ENCODE measurements around the gene TUT4. TPM values are rescaled to one million over a fixed set of nuclear protein-coding genes. Genes with fewer than 3 reads are reported as not detected.

TUT4 gene, protein sequence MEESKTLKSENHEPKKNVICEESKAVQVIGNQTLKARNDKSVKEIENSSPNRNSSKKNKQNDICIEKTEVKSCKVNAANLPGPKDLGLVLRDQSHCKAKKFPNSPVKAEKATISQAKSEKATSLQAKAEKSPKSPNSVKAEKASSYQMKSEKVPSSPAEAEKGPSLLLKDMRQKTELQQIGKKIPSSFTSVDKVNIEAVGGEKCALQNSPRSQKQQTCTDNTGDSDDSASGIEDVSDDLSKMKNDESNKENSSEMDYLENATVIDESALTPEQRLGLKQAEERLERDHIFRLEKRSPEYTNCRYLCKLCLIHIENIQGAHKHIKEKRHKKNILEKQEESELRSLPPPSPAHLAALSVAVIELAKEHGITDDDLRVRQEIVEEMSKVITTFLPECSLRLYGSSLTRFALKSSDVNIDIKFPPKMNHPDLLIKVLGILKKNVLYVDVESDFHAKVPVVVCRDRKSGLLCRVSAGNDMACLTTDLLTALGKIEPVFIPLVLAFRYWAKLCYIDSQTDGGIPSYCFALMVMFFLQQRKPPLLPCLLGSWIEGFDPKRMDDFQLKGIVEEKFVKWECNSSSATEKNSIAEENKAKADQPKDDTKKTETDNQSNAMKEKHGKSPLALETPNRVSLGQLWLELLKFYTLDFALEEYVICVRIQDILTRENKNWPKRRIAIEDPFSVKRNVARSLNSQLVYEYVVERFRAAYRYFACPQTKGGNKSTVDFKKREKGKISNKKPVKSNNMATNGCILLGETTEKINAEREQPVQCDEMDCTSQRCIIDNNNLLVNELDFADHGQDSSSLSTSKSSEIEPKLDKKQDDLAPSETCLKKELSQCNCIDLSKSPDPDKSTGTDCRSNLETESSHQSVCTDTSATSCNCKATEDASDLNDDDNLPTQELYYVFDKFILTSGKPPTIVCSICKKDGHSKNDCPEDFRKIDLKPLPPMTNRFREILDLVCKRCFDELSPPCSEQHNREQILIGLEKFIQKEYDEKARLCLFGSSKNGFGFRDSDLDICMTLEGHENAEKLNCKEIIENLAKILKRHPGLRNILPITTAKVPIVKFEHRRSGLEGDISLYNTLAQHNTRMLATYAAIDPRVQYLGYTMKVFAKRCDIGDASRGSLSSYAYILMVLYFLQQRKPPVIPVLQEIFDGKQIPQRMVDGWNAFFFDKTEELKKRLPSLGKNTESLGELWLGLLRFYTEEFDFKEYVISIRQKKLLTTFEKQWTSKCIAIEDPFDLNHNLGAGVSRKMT (N-terminal part only)
- 10.4 and 34.2 TPM in 2 replicates for total RNA-seq

DNA sequence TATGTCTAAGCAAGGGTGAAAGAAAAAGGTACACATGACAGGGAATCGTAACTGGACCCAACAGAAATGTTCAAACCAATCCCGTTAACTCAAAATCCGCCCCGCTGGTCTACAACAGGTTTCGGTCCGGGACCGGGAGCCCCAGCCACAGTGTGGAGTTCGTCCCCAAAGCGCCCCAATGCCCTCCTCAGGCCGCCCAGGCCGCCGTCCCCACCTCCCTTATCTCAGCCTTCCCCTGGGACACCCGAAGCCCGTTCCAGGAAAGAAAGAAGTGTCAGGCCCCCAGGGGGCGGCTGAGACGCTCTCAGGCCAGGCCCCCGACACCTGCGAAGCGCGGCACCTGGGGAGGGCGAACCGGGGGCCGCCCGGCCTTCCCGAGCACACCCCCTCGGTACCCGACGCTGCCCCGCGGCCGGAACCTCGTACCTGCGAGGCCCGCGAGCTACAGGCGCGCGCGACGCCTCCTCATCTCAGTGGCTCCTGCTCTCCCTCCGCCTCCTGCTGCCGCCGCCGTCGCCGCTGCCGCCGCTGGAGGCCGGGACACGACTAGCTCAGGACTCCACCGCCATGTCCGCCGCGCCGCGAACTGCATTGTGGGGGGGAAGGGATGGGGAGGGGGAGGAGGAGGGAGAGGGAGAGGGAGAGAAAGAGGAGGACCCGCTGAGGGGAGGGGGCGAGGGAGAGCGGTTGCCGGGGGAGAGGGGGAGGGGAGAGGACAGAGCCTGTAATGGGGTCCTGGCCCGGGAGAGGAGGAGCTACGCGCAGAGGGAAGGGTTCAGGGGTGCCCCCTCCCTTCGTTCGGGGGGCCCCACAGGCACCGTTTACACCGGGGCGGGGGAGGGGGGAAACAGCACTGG is at the start of gene TUT4:
Gene TUT4, minus strand, starts transcription at position 588 of the 857 bp plus-strand sequence. CDS start 26,812 bp downstream, outside the sequence.

GRCh38 chr1:52601991-52602855 is 49.3 kb upstream of the TUT4 start, which contains the start of gene GPX7:
Gene GPX7, plus strand, starts transcription at chr1:52602371. Its CDS starts 39 bp downstream, at chr1:52602410.

GRCh38 chr1:52404116-52404974 is 148.5 kb downstream of the TUT4 start, which contains the start of the genes ORC1 and PRPF38A:
Gene ORC1, minus strand, starts transcription at chr1:52404423. Its CDS starts 2,200 bp downstream, at chr1:52402223.
Gene PRPF38A, plus strand, starts transcription at chr1:52404602. Its CDS starts 148 bp downstream, at chr1:52404750.

Other genes starting within 250 kb of the TUT4 start
- 19.9 and 22.8 TPM in 2 replicates for gene CC2D1B, start 186.9 kb downstream of the TUT4 start, total RNA-seq
- gene ORC1, start 148.7 kb downstream of the TUT4 start, total RNA-seq: 4.8 and 5.3 TPM in 2 replicates
- gene PRPF38A, start 148.5 kb downstream of the TUT4 start, total RNA-seq: 6.6 and 15.9 TPM in 2 replicates
- 7.0 and 15.4 TPM in 2 replicates for gene GPX7, start 49.3 kb upstream of the TUT4 start, total RNA-seq
- not detected in 2 replicates for gene SHISAL2A, start 80.1 kb upstream of the TUT4 start, total RNA-seq
- gene COA7, start 145.3 kb upstream of the TUT4 start, total RNA-seq: 7.3 and 13.3 TPM in 2 replicates
- gene ZYG11B, start 173.4 kb upstream of the TUT4 start, total RNA-seq: 18.0 and 29.2 TPM in 2 replicates

All from bladder microvascular endothelial cell (primary cell).